Transverse colon (tissue), 4 donors: ENCODE results near the gene IL1R1. TPM values are rescaled to one million over a fixed set of nuclear protein-coding genes. Genes with fewer than 3 reads are reported as not detected.
A peak's percentile ranks its signal among the peaks of the same experiment; 100 is the strongest.

Source experiments
- DNase-seq: peaks from one replicate; pipeline ENCODE4 v3.0.0-alpha.2; 2019
- H3K27ac ChIP-seq, 4 donors: fragments of 200-600 bp; sonication (generic); 2 replicates each; pipeline ENCODE4 v1.5.1; 2016 to 2018; ENCODE audit warnings: inconsistent platforms in 4 of 4
- H3K27me3 ChIP-seq: fragments of 200-600 bp; sonication (generic); 2 replicates; pipeline ENCODE4 v1.5.1; 2017; ENCODE audit warnings: inconsistent platforms
- H3K36me3 ChIP-seq, 4 donors: fragments of 200-600 bp; sonication (generic); 2 replicates each; pipeline ENCODE4 v1.5.1; 2017 to 2019; ENCODE audit warnings: inconsistent platforms in 4 of 4
- H3K4me1 ChIP-seq, 4 donors: fragments of 200-600 bp; sonication (generic); 2 replicates each; pipeline ENCODE4 v1.5.1; 2017 to 2020; ENCODE audit warnings: inconsistent platforms in 4 of 4
- H3K4me3 ChIP-seq, 4 donors: fragments of 200-600 bp; sonication (generic); 1 replicate in 1 of 4; 2 replicates in 3 of 4; pipeline versions ENCODE4 v1.5.1 to v1.6.1; 2017 to 2019; ENCODE audit warnings: inconsistent platforms in 4 of 4
- H3K9me3 ChIP-seq, 2 donors: fragments of 200-600 bp; sonication (generic); 2 replicates each; pipeline ENCODE4 v1.5.1; 2017 to 2019; ENCODE audit warnings: inconsistent platforms in 2 of 2
- EP300 ChIP-seq: sonication (generic); formaldehyde crosslinking; IDR thresholded peaks from one replicate; pipeline ENCODE4 v1.6.1; 2017; ENCODE audit warnings: antibody characterized with exemption, low read depth
- POLR2A ChIP-seq: fragments of 450-650 bp; IDR thresholded peaks from one replicate; pipeline ENCODE4 v1.6.1; 2016; ENCODE audit warnings: antibody characterized with exemption, mild to moderate bottlenecking, moderate library complexity
- POLR2AphosphoS5 ChIP-seq, 3 donors: sonication (generic); formaldehyde crosslinking; IDR thresholded peaks; one replicate each; pipeline ENCODE4 v1.6.1; 2016; ENCODE audit warnings: antibody characterized with exemption in 3 of 3
- WGBS, 2 donors: methylation state at CpG; one replicate each; pipeline ENCODE4 v1.1.5; 2018; ENCODE audit warnings: low coverage in 1 of 2; 5-methylcytosine and 5-hydroxymethylcytosine counted together
- in situ Hi-C, 4 donors: fragments of 200-750 bp; cut with MboI; loops; one replicate each; pipeline versions ENCODE4 v1.15.0 to v1.15.1; 2017; ENCODE audit warnings: low sequenced_read_pairs in 3 of 4, low pct_ligation_motif_present in 1 of 4, low pct_unique_long_range_greater_than_20kb in 1 of 4
- intact Hi-C: fragments of 100-400 bp; cut with DNase I; formaldehyde crosslinking; loops from one replicate; pipeline ENCODE4 v1.15.1; 2023; ENCODE audit warnings: low total_unique reads
- total RNA-seq, 4 donors: library from RNA; depleted of rRNA; stranded (reverse); fragments of >200 nt; gene quantifications; one replicate each; pipeline ENCODE4 v1.1.0, GENCODE V29; 2016
- TF ChIP-seq, protein P1 (sequence below), 5 experiments: fragments of 200-600 bp in 3 of 5; fragments of 450-650 bp in 2 of 5; sonication (generic) in 3 of 5; IDR thresholded peaks; 1 replicate in 2 of 5; 2 replicates in 3 of 5; pipeline ENCODE4 v1.5.1; 2016 to 2017; ENCODE audit warnings: antibody characterized with exemption in 5 of 5, inconsistent platforms in 3 of 5, mild to moderate bottlenecking in 2 of 5, moderate library complexity in 1 of 5

Gene IL1R1
- total RNA-seq, 4 donors from 2014 or later = 20.2 to 58.0 (median 36.2) TPM

- H3K36me3 ChIP-seq = no peaks in the 10 kb centered on the region
- DNase-seq = no peak
- H3K9me3 ChIP-seq = no peaks in the 10 kb centered on the region
- peak overlapping the region; percentile 88 to 96 (median 92) for H3K27ac ChIP-seq
- intact Hi-C loops = no loop called here
- no peaks in the 10 kb centered on the region for H3K27me3 ChIP-seq
- peaks cover 14 to 38% (median 25%) of the 10 kb centered on the region in 4 donors for H3K4me1 ChIP-seq
- no peak overlapping the region for H3K4me3 ChIP-seq
- in situ Hi-C loops = no loop called here
- WGBS, 2 donors = 93% methylated on average over 6 of the region's 6 CpGs; no CpG with 5 or more reads in 1 of the 2 donors
- TF ChIP-seq, protein P1, sequence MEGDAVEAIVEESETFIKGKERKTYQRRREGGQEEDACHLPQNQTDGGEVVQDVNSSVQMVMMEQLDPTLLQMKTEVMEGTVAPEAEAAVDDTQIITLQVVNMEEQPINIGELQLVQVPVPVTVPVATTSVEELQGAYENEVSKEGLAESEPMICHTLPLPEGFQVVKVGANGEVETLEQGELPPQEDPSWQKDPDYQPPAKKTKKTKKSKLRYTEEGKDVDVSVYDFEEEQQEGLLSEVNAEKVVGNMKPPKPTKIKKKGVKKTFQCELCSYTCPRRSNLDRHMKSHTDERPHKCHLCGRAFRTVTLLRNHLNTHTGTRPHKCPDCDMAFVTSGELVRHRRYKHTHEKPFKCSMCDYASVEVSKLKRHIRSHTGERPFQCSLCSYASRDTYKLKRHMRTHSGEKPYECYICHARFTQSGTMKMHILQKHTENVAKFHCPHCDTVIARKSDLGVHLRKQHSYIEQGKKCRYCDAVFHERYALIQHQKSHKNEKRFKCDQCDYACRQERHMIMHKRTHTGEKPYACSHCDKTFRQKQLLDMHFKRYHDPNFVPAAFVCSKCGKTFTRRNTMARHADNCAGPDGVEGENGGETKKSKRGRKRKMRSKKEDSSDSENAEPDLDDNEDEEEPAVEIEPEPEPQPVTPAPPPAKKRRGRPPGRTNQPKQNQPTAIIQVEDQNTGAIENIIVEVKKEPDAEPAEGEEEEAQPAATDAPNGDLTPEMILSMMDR (IDR thresholded peaks at IDR 0.05) = no peak
- TF ChIP-seq EP300 (no peak), POLR2AphosphoS5 (IDR thresholded peaks at IDR 0.05) (no peak), POLR2A (no peak)
Measured at GRCh38 chr2:102226171-102226570, 83.6 kb downstream of the IL1R1 start.

GRCh38 chr2:102226612-102227391, 84.3 kb downstream of the IL1R1 start:
- H3K36me3 ChIP-seq = no peaks in the 10 kb centered on the region
- H3K9me3 ChIP-seq = no peaks in the 10 kb centered on the region
- WGBS, 2 donors = 37 to 53% methylated on average over 5 to 7 of the region's 7 CpGs
- no peak for DNase-seq
- peak overlapping the region; percentile 88 to 96 (median 92) for H3K27ac ChIP-seq
- peak overlapping the region in 1 of 4 donors; percentile 29 for H3K4me3 ChIP-seq
- H3K4me1 ChIP-seq = peaks cover 14 to 38% (median 25%) of the 10 kb centered on the region in 4 donors
- no peaks in the 10 kb centered on the region for H3K27me3 ChIP-seq
- in situ Hi-C loops (no loop called here), intact Hi-C loops (no loop called here)
- TF ChIP-seq POLR2AphosphoS5 (IDR thresholded peaks at IDR 0.05) (no peak), POLR2A (no peak), EP300 (no peak)
- TF ChIP-seq, protein P1 (IDR thresholded peaks at IDR 0.05) = no peak

- no peak overlapping the region for H3K4me3 ChIP-seq
- intact Hi-C loops = no loop called here
- no peaks in the 10 kb centered on the region for H3K27me3 ChIP-seq
- H3K4me1 ChIP-seq = peaks cover 14 to 38% (median 25%) of the 10 kb centered on the region in 4 donors
- WGBS, 2 donors = 68 to 70% methylated on average over 6 of the region's 6 CpGs
- no peaks in the 10 kb centered on the region for H3K9me3 ChIP-seq
- DNase-seq = no peak
- no peak for TF ChIP-seq POLR2AphosphoS5 (IDR thresholded peaks at IDR 0.05)
- TF ChIP-seq, protein P1 (IDR thresholded peaks at IDR 0.05) = no peak
- TF ChIP-seq POLR2A = no peak
- TF ChIP-seq EP300 = no peak
- H3K27ac ChIP-seq = peak overlapping the region; percentile 88 to 96 (median 92)
- in situ Hi-C loops = no loop called here
- no peaks in the 10 kb centered on the region for H3K36me3 ChIP-seq
Measured at GRCh38 chr2:102229141-102229769, 86.7 kb downstream of the IL1R1 start.

Other genes starting within 250 kb of the IL1R1 start
- 10 to 100 TPM in 3 of 4 donors, 1 to 10 TPM in 1; 7.1 to 52.4 (median 29.9) TPM for gene IL1R2, start 150.8 kb upstream of the IL1R1 start, total RNA-seq
- 1 to 10 TPM in 2 of 4 donors, not detected in 2; 1.5 to 1.9 TPM for gene IL1RL2, start 44.3 kb downstream of the IL1R1 start, total RNA-seq
- 10 to 100 TPM in 2 of 4 donors, 1 to 10 TPM in 1, under 1 TPM in 1; 0.40 to 57.2 (median 11.7) TPM for gene IL1RL1, start 168.8 kb downstream of the IL1R1 start, total RNA-seq
- 1 to 10 TPM in 3 of 4 donors, under 1 TPM in 1; 0.75 to 6.0 (median 2.8) TPM for gene IL18R1, start 213.1 kb downstream of the IL1R1 start, total RNA-seq